Calu3 (cell line): ENCODE results near the gene PALM3. TPM values are rescaled to one million over a fixed set of nuclear protein-coding genes. Genes with fewer than 3 reads are reported as not detected.

Experiments used
- BruUV-seq: library from RNA; stranded (reverse); fragments of 400-500 nt; replicated peaks from 2 replicates; lab custom pipeline; 2021; lab: Mats Ljungman, UMichigan
- CTCF ChIA-PET: fragments of 300-600 bp; sonication (Branson Sonifier 250); formaldehyde crosslinking; loops from one replicate; lab custom pipeline; 2022; ENCODE audit warnings: antibody characterized with exemption; lab: Charles Lee
- DNase-seq: peaks from one replicate; pipeline ENCODE4 v3.0.0; 2022
- H3K27ac Mint-ChIP-seq: one replicate; pipeline ENCODE4 v1.8.0; 2022; ENCODE audit warnings: mixed read lengths; ENCODE audit not compliant: unreplicated experiment
- H3K27me3 Mint-ChIP-seq: one replicate; pipeline ENCODE4 v1.8.0; 2022; ENCODE audit warnings: mixed read lengths; ENCODE audit not compliant: unreplicated experiment
- H3K36me3 Mint-ChIP-seq: one replicate; pipeline ENCODE4 v1.8.0; 2022; ENCODE audit warnings: mild to moderate bottlenecking, moderate library complexity, mixed read lengths; ENCODE audit not compliant: insufficient read depth, unreplicated experiment
- H3K4me1 Mint-ChIP-seq: one replicate; pipeline ENCODE4 v1.8.0; 2022; ENCODE audit warnings: mild to moderate bottlenecking, low read depth, mixed read lengths; ENCODE audit not compliant: unreplicated experiment
- H3K4me3 Mint-ChIP-seq: one replicate; pipeline ENCODE4 v1.8.0; 2022; ENCODE audit warnings: mild to moderate bottlenecking, low read depth, moderate library complexity, mixed read lengths; ENCODE audit not compliant: unreplicated experiment
- H3K9me3 Mint-ChIP-seq: one replicate; pipeline ENCODE4 v1.8.0; 2022; ENCODE audit warnings: low read depth, mixed read lengths; ENCODE audit not compliant: unreplicated experiment
- CTCF ChIP-seq: fragments of 200-600 bp; IDR thresholded peaks from one replicate; pipeline ENCODE4 v1.8.0; 2022; ENCODE audit warnings: antibody characterized with exemption; ENCODE audit not compliant: unreplicated experiment
- intact Hi-C: fragments of 100-400 bp; cut with micrococcal nuclease; formaldehyde crosslinking; loops from one replicate; pipeline ENCODE4 v1.10.0; 2022; ENCODE audit not compliant: unreplicated experiment
- total RNA-seq: library from RNA; stranded (reverse); gene quantifications from 2 replicates; pipeline ENCODE4 v1.2.3, GENCODE V29; 2022

PALM3 gene
- total RNA-seq, 1 experiment from 2014 or later = 21.4 TPM

- Mint-ChIP-seq H3K4me3 (no peak overlapping the region), H3K27ac (no peak overlapping the region), H3K27me3 (no peaks in the 10 kb centered on the region), H3K4me1 (no peaks in the 10 kb centered on the region), H3K36me3 (peaks cover 6% of the 10 kb centered on the region), H3K9me3 (no peaks in the 10 kb centered on the region)
- no peak for TF ChIP-seq CTCF
- BruUV-seq = no TSS peak
- DNase-seq = no peak
- intact Hi-C loops = no loop called here
- CTCF ChIA-PET = no interaction called here
Measured at GRCh38 chr19:14107581-14108461, 45.9 kb upstream of the PALM3 start.

GRCh38 chr19:14106840-14107239 lies 45.0 kb upstream of the PALM3 start:
- no peaks in the 10 kb centered on the region for H3K27me3 Mint-ChIP-seq
- CTCF ChIA-PET = no interaction called here
- DNase-seq = no peak

DNA sequence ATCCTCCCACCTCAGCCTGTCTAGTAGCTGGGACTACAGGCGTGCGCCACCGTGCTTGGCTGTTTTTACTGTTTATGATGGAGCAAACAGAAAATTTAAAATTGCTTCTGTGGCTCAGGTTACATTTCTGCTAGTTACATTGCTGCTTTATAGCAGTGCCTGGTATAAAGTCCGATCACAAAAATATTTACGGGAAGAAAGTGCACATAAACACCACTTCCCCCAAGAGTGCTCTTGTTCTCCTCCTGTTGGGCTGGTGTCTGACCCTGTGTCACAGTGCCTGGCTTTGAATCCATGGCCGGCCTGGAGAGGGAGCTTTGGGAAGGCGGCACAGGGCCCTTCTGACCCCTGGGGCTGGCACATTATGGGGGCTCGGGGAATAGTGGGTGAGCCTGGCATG lies 43.8 kb upstream of the PALM3 start:
- Mint-ChIP-seq H3K36me3 (peaks cover 11% of the 10 kb centered on the region), H3K27ac (no peak overlapping the region), H3K9me3 (no peaks in the 10 kb centered on the region), H3K4me3 (no peak overlapping the region), H3K4me1 (no peaks in the 10 kb centered on the region), H3K27me3 (no peaks in the 10 kb centered on the region)
- intact Hi-C loops = no loop called here
- no peak for DNase-seq
- CTCF ChIA-PET = no interaction called here
- TF ChIP-seq CTCF = no peak
- no TSS peak for BruUV-seq

More at GRCh38 chr19:14106840-14107239, 45.0 kb upstream of the PALM3 start:
- no peak overlapping the region for H3K27ac Mint-ChIP-seq
- no peak for TF ChIP-seq CTCF
- no peak overlapping the region for H3K4me3 Mint-ChIP-seq
- no peaks in the 10 kb centered on the region for H3K9me3 Mint-ChIP-seq
- intact Hi-C loops = no loop called here
- no TSS peak for BruUV-seq
- peaks cover 9% of the 10 kb centered on the region for H3K36me3 Mint-ChIP-seq
- no peaks in the 10 kb centered on the region for H3K4me1 Mint-ChIP-seq

GRCh38 chr19:14103310-14103709 lies 41.4 kb upstream of the PALM3 start:
- Mint-ChIP-seq H3K9me3 (no peaks in the 10 kb centered on the region), H3K4me1 (no peaks in the 10 kb centered on the region), H3K36me3 (peaks cover 5% of the 10 kb centered on the region), H3K27me3 (no peaks in the 10 kb centered on the region), H3K27ac (no peak overlapping the region), H3K4me3 (no peak overlapping the region)
- no TSS peak for BruUV-seq
- DNase-seq = no peak
- CTCF ChIA-PET = interaction anchor here (0.7 kb wide), 1 partner anchor 1258 kb away, joined by 6 read pairs; no protein-coding TSS in a partner anchor
- no peak for TF ChIP-seq CTCF
- intact Hi-C loops = no loop called here
